ENCODE measurements around the gene CPNE6. TPM values are rescaled to one million over a fixed set of nuclear protein-coding genes. Genes with fewer than 3 reads are reported as not detected.
A peak's percentile ranks its signal among the peaks of the same experiment; 100 is the strongest.

CPNE6 gene
- total and polyA plus RNA-seq, 2 of the 13 experiments (the other 11 are each of a cell fraction or from before 2014, with no cell fraction given): not detected

GRCh38 chr14:24114532-24115421 is 43.4 kb downstream of the CPNE6 start, which contains the start of the genes DCAF11 and NRL (continued):
- TF ChIP-seq, protein P1, sequence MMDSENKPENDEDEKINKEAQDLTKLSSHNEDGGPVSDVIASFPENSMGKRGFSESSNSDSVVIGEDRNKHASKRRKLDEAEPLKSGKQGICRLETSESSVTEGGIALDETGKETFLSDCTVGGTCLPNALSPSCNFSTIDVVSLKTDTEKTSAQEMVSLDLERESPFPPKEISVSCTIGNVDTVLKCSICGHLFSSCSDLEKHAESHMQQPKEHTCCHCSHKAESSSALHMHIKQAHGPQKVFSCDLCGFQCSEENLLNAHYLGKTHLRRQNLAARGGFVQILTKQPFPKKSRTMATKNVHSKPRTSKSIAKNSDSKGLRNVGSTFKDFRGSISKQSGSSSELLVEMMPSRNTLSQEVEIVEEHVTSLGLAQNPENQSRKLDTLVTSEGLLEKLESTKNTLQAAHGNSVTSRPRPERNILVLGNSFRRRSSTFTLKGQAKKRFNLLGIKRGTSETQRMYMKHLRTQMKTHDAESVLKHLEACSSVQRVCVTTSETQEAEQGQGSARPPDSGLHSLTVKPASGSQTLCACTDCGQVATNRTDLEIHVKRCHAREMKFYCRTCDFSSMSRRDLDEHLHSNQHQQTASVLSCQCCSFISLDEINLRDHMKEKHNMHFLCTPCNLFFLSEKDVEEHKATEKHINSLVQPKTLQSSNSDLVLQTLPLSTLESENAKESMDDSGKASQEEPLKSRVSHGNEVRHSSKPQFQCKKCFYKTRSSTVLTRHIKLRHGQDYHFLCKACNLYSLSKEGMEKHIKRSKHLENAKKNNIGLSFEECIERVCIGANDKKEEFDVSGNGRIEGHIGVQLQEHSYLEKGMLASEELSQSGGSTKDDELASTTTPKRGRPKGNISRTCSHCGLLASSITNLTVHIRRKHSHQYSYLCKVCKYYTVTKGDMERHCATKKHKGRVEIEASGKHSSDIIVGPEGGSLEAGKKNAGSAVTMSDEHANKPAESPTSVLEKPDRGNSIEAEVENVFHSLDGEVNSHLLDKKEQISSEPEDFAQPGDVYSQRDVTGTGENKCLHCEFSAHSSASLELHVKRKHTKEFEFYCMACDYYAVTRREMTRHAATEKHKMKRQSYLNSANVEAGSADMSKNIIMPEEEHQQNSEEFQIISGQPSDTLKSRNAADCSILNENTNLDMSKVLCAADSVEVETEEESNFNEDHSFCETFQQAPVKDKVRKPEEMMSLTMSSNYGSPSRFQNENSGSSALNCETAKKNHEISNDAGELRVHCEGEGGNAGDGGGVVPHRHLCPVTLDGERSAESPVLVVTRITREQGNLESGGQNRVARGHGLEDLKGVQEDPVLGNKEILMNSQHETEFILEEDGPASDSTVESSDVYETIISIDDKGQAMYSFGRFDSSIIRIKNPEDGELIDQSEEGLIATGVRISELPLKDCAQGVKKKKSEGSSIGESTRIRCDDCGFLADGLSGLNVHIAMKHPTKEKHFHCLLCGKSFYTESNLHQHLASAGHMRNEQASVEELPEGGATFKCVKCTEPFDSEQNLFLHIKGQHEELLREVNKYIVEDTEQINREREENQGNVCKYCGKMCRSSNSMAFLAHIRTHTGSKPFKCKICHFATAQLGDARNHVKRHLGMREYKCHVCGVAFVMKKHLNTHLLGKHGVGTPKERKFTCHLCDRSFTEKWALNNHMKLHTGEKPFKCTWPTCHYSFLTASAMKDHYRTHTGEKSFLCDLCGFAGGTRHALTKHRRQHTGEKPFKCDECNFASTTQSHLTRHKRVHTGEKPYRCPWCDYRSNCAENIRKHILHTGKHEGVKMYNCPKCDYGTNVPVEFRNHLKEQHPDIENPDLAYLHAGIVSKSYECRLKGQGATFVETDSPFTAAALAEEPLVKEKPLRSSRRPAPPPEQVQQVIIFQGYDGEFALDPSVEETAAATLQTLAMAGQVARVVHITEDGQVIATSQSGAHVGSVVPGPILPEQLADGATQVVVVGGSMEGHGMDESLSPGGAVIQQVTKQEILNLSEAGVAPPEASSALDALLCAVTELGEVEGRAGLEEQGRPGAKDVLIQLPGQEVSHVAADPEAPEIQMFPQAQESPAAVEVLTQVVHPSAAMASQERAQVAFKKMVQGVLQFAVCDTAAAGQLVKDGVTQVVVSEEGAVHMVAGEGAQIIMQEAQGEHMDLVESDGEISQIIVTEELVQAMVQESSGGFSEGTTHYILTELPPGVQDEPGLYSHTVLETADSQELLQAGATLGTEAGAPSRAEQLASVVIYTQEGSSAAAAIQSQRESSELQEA (CRISPR knock-in tag; IDR thresholded peaks at IDR 0.05; ENCODE audit: not compliant biosample characterization): peak; percentile 82
- TF ChIP-seq, protein P2, sequence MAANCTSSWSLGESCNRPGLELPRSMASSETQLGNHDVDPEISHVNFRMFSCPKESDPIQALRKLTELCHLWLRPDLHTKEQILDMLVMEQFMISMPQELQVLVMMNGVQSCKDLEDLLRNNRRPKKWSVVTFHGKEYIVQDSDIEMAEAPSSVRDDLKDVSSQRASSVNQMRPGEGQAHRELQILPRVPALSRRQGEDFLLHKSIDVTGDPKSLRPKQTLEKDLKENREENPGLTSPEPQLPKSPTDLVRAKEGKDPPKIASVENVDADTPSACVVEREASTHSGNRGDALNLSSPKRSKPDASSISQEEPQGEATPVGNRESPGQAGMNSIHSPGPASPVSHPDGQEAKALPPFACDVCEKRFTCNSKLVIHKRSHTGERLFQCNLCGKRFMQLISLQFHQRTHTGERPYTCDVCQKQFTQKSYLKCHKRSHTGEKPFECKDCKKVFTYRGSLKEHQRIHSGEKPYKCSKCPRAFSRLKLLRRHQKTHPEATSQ (CRISPR knock-in tag; IDR thresholded peaks at IDR 0.05; ENCODE audit: borderline replicate concordance): peak; percentile 81; the same call in 1 of the 2 replicates
- peak; percentile 10 to 29; a peak in 2 of 4 replicates for TF ChIP-seq MAFK (conservative IDR thresholded peaks at IDR 0.05 in 1 of 2, IDR thresholded peaks at IDR 0.05 in 1 of 2; ENCODE audit: low read length in 2 of 2)
- peak; percentile 95 for TF ChIP-seq GMEB1 (CRISPR knock-in tag; IDR thresholded peaks at IDR 0.05; ENCODE audit: borderline replicate concordance)
- TF ChIP-seq, protein P3, sequence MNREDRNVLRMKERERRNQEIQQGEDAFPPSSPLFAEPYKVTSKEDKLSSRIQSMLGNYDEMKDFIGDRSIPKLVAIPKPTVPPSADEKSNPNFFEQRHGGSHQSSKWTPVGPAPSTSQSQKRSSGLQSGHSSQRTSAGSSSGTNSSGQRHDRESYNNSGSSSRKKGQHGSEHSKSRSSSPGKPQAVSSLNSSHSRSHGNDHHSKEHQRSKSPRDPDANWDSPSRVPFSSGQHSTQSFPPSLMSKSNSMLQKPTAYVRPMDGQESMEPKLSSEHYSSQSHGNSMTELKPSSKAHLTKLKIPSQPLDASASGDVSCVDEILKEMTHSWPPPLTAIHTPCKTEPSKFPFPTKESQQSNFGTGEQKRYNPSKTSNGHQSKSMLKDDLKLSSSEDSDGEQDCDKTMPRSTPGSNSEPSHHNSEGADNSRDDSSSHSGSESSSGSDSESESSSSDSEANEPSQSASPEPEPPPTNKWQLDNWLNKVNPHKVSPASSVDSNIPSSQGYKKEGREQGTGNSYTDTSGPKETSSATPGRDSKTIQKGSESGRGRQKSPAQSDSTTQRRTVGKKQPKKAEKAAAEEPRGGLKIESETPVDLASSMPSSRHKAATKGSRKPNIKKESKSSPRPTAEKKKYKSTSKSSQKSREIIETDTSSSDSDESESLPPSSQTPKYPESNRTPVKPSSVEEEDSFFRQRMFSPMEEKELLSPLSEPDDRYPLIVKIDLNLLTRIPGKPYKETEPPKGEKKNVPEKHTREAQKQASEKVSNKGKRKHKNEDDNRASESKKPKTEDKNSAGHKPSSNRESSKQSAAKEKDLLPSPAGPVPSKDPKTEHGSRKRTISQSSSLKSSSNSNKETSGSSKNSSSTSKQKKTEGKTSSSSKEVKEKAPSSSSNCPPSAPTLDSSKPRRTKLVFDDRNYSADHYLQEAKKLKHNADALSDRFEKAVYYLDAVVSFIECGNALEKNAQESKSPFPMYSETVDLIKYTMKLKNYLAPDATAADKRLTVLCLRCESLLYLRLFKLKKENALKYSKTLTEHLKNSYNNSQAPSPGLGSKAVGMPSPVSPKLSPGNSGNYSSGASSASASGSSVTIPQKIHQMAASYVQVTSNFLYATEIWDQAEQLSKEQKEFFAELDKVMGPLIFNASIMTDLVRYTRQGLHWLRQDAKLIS (CRISPR knock-in tag; IDR thresholded peaks at IDR 0.05): 0 out of 2 replicates have a peak, but pooled peaks have one; percentile 20
- TF ChIP-seq ZNF569 (CRISPR knock-in tag; IDR thresholded peaks at IDR 0.05; ENCODE audit: borderline replicate concordance): 0 out of 2 replicates have a peak, but pooled peaks have one; percentile 61
- TF ChIP-seq SRY (CRISPR knock-in tag; IDR thresholded peaks at IDR 0.05): no peak
- peak; percentile 98; the same call in 1 of the 2 replicates for TF ChIP-seq GPN1 (CRISPR knock-in tag; IDR thresholded peaks at IDR 0.05; ENCODE audit: borderline replicate concordance)
- TF ChIP-seq ZNF30 (CRISPR knock-in tag; IDR thresholded peaks at IDR 0.05): no peak
- TF ChIP-seq FOXK2 (IDR thresholded peaks at IDR 0.05): peak; percentile 99
- TF ChIP-seq ZSCAN20 (CRISPR knock-in tag; IDR thresholded peaks at IDR 0.05; ENCODE audit: borderline replicate concordance): no peak

All from HepG2 (cell line).